ENCODE measurements around the gene KANSL1.
"Not testable (repeated sequence)": the region's sequence is repeated elsewhere in the genome, so short reads cannot be mapped to it uniquely, and the experiment has no call there.

KANSL1 gene

GRCh38 chr17:46181940-46182339, 11.3 kb downstream of the KANSL1 start:
- H3F3A ChIP-seq (ENCODE audit: control insufficient read depth, insufficient read depth) = 0 out of 2 replicates have a peak, but pooled peaks cover 5% of the 10 kb centered on the region
- no peak overlapping the region for H3K4me3 ChIP-seq (ENCODE audit: low read length)
- H3K4me1 ChIP-seq (ENCODE audit: control insufficient read depth, low read length) = peaks cover 45% of the 10 kb centered on the region
- no peak overlapping the region for H3K4me2 ChIP-seq (ENCODE audit: low read length)
- no peaks in the 10 kb centered on the region for H3K9me3 ChIP-seq (ENCODE audit: control insufficient read depth, insufficient read depth, low read length)
- peaks cover 12% of the 10 kb centered on the region for H3K36me3 ChIP-seq (ENCODE audit: control insufficient read depth, low read length)
- H4K20me1 ChIP-seq (ENCODE audit: control insufficient read depth, insufficient read depth, low read depth, low read length) = peaks cover 71% of the 10 kb centered on the region
- TF ChIP-seq EZH2phosphoT487 (IDR thresholded peaks at IDR 0.05; ENCODE audit: borderline replicate concordance, low read length) (no peak), CTCF (IDR thresholded peaks at IDR 0.05; ENCODE audit: low read depth, low read length, poor library complexity, severe bottlenecking) (no peak)
- no peaks in the 10 kb centered on the region for H3K9me2 ChIP-seq (replicated peaks; ENCODE audit: control insufficient read depth, low read length)
- peaks cover 100% of the 10 kb centered on the region for H3K79me2 ChIP-seq (ENCODE audit: control insufficient read depth, low read length)
- no peaks in the 10 kb centered on the region for H3K27me3 ChIP-seq (ENCODE audit: control insufficient read depth, low read length)
- H3K27ac ChIP-seq (ENCODE audit: low read depth, low read length) = no peak overlapping the region

- H3K27me3 ChIP-seq (ENCODE audit: control insufficient read depth, low read length); H3K36me3 ChIP-seq (ENCODE audit: control insufficient read depth, low read length); H3K27ac ChIP-seq (ENCODE audit: low read depth, low read length); H3K4me3 ChIP-seq (ENCODE audit: low read length); H3K4me2 ChIP-seq (ENCODE audit: low read length); H3F3A ChIP-seq (ENCODE audit: control insufficient read depth, insufficient read depth); H3K9me3 ChIP-seq (ENCODE audit: control insufficient read depth, insufficient read depth, low read length); H3K9me2 ChIP-seq (replicated peaks; ENCODE audit: control insufficient read depth, low read length): not testable (repeated sequence)
- H3K4me1 ChIP-seq (ENCODE audit: control insufficient read depth, low read length) = peaks cover 41% of the 10 kb centered on the region
- peaks cover 100% of the 10 kb centered on the region for H3K79me2 ChIP-seq (ENCODE audit: control insufficient read depth, low read length)
- peaks cover 71% of the 10 kb centered on the region for H4K20me1 ChIP-seq (ENCODE audit: control insufficient read depth, insufficient read depth, low read depth, low read length)
These were observed 11.9 kb downstream of the KANSL1 start for GRCh38 chr17:46181316-46181715.

- H3K27ac ChIP-seq (ENCODE audit: low read depth, low read length) = no peak overlapping the region
- no peak overlapping the region for H3K4me2 ChIP-seq (ENCODE audit: low read length)
- H3K9me3 ChIP-seq (ENCODE audit: control insufficient read depth, insufficient read depth, low read length) = no peaks in the 10 kb centered on the region
- H3K36me3 ChIP-seq (ENCODE audit: control insufficient read depth, low read length) = peaks cover 10% of the 10 kb centered on the region
- no peak overlapping the region for H3K4me3 ChIP-seq (ENCODE audit: low read length)
- H3F3A ChIP-seq (ENCODE audit: control insufficient read depth, insufficient read depth) = 0 out of 2 replicates have a peak, but pooled peaks cover 5% of the 10 kb centered on the region
- peaks cover 41% of the 10 kb centered on the region for H3K4me1 ChIP-seq (ENCODE audit: control insufficient read depth, low read length)
- no peaks in the 10 kb centered on the region for H3K27me3 ChIP-seq (ENCODE audit: control insufficient read depth, low read length)
- TF ChIP-seq EZH2phosphoT487 (IDR thresholded peaks at IDR 0.05; ENCODE audit: borderline replicate concordance, low read length) (no peak), CTCF (IDR thresholded peaks at IDR 0.05; ENCODE audit: low read depth, low read length, poor library complexity, severe bottlenecking) (no peak)
- H4K20me1 ChIP-seq (ENCODE audit: control insufficient read depth, insufficient read depth, low read depth, low read length) = peaks cover 70% of the 10 kb centered on the region
- no peaks in the 10 kb centered on the region for H3K9me2 ChIP-seq (replicated peaks; ENCODE audit: control insufficient read depth, low read length)
- peaks cover 100% of the 10 kb centered on the region for H3K79me2 ChIP-seq (ENCODE audit: control insufficient read depth, low read length)
These were observed 12.3 kb downstream of the KANSL1 start for GRCh38 chr17:46180892-46181274.

- H3K9me3 ChIP-seq (ENCODE audit: control insufficient read depth, insufficient read depth, low read length); H3K4me2 ChIP-seq (ENCODE audit: low read length); H3K4me3 ChIP-seq (ENCODE audit: low read length); H3K27ac ChIP-seq (ENCODE audit: low read depth, low read length); H3K27me3 ChIP-seq (ENCODE audit: control insufficient read depth, low read length); H3K9me2 ChIP-seq (replicated peaks; ENCODE audit: control insufficient read depth, low read length); H3F3A ChIP-seq (ENCODE audit: control insufficient read depth, insufficient read depth): not testable (repeated sequence)
- H3K4me1 ChIP-seq (ENCODE audit: control insufficient read depth, low read length) = peaks cover 37% of the 10 kb centered on the region
- H3K36me3 ChIP-seq (ENCODE audit: control insufficient read depth, low read length) = peaks cover 12% of the 10 kb centered on the region
- H3K79me2 ChIP-seq (ENCODE audit: control insufficient read depth, low read length) = peaks cover 100% of the 10 kb centered on the region
- H4K20me1 ChIP-seq (ENCODE audit: control insufficient read depth, insufficient read depth, low read depth, low read length) = peaks cover 68% of the 10 kb centered on the region
These were observed 12.9 kb downstream of the KANSL1 start for GRCh38 chr17:46180185-46180891.

All from DOHH2 (cell line).